LNCaP clone FGC (cell line): ENCODE results near the gene MTFP1.

ENCODE experiments used
- DNase-seq: peaks from one replicate; pipeline ENCODE4 v3.0.0-alpha.2; 2011; ENCODE audit warnings: low read depth
- H3K4me3 ChIP-seq: 2 replicates; pipeline ENCODE4 v1.5.1; 2011; ENCODE audit warnings: mild to moderate bottlenecking, low read depth, low read length, control low read depth
- TF ChIP-seq, protein P1 (sequence below): IDR thresholded peaks from 2 replicates; pipeline ENCODE4 v1.5.1; 2012; ENCODE audit warnings: mild to moderate bottlenecking; ENCODE audit not compliant: control insufficient read depth, insufficient read depth; ENCODE audit errors: extremely low read depth

The MTFP1 gene

DNA sequence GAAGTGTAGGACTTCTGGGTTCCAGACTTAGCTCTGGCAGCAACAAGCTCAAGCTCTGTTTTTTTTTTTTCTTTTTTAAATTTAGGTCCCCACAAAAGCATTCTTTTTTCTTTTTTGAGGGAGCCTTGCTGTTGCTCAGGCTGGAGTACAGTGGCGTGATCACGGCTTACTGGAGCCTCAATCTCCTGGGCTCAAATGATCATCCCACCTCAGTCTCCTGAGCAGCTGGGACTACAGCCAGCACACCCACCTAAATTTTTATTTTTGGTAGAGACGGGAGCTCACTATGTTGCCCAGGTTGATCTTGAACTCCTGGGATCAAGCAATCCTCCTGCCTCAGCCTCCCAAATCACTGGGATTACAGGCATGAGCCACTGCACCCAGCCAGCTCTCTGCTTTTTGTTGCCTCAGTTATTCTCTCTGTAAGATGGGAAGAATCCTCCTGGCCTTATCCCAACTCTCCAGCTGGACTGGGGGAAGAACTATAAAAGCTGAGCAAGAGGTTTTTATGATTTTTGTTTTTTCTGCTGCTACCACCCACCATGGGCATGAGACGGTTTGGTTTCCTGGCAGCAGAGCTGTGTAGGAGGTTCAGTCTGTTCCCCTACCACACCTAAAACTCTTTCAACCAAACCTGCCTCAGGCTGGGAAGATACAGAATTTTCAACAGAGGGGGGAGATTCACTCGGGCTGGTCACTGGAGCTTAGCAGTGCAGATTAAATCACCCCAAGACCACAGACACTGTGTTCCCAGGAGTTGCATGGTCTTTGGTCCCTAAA is 11.6 kb upstream of the MTFP1 start:
- H3K4me3 ChIP-seq, result no peak overlapping the region
- DNase-seq, result no peak
- TF ChIP-seq, protein P1, sequence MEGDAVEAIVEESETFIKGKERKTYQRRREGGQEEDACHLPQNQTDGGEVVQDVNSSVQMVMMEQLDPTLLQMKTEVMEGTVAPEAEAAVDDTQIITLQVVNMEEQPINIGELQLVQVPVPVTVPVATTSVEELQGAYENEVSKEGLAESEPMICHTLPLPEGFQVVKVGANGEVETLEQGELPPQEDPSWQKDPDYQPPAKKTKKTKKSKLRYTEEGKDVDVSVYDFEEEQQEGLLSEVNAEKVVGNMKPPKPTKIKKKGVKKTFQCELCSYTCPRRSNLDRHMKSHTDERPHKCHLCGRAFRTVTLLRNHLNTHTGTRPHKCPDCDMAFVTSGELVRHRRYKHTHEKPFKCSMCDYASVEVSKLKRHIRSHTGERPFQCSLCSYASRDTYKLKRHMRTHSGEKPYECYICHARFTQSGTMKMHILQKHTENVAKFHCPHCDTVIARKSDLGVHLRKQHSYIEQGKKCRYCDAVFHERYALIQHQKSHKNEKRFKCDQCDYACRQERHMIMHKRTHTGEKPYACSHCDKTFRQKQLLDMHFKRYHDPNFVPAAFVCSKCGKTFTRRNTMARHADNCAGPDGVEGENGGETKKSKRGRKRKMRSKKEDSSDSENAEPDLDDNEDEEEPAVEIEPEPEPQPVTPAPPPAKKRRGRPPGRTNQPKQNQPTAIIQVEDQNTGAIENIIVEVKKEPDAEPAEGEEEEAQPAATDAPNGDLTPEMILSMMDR, result no peak

DNA sequence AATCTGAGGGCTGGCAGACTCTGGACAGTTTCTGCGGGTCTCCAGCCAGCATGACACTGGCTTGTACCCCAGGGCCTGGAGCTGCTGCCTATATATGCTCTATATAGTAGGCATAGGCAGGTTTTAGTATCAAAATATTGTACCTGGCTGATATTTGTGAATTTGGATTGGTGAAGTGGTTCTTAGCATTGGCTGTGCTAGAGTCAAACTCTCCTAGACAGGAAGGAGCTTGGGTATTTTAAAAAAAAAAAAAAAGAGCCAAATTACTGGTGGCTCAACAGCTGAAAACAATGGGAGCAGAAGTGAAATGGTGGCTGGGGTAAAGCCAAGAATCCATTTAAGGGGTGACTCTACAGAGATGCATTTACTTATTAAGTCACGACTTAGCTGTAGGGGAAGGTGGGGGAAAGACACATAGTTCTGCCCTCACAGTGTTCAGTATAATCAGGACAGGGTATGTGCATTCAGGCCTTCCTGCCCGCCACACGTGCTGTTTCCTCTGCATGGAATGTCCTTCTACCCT is 11.0 kb upstream of the MTFP1 start:
- no peak overlapping the region for H3K4me3 ChIP-seq
- TF ChIP-seq, protein P1, result no peak
- DNase-seq, result no peak

DNA sequence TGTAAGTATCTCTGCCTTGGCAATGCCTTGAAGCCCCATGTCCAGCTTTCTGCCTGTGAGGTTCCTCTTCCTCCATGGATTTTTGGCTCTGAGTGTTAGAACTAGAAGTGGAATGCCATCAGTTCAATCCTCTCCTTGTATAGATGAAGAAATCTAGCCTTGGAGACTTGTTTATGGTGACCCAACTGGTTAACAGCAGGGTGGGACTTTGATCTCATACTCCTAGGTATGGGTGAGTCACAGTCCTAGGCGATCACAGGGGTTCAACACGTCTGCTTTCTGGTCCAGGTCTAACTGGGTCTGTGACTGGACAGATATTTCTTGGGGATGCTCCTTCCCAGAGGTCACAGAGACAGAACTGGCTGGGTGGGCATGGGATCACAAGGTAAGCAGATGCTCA is 9.2 kb upstream of the MTFP1 start:
- no peak for DNase-seq
- H3K4me3 ChIP-seq, result peak overlapping the region; percentile 6; the same call in 1 of the 2 replicates
- TF ChIP-seq, protein P1, result no peak

DNA sequence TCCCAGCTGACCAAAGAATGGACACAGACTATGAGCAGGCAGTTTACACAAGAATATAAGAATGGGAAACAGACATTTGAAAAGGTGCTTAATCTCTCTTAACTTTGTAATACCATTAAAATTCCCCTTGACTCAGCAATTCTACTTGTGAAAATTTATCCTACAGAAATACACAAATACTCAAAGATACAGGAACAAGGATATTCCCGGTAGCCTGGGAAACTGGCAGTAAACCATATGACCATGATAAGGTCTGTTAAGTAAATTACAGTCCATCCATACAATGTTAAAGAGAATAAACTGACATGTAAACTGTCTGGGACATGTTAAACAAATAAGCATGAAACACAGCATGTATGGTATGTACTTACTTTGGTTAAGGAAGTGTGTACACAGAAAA is 8.7 kb upstream of the MTFP1 start:
- TF ChIP-seq, protein P1, result no peak
- peak; percentile 94 for DNase-seq
- peak overlapping the region; percentile 6; the same call in 1 of the 2 replicates for H3K4me3 ChIP-seq

DNA sequence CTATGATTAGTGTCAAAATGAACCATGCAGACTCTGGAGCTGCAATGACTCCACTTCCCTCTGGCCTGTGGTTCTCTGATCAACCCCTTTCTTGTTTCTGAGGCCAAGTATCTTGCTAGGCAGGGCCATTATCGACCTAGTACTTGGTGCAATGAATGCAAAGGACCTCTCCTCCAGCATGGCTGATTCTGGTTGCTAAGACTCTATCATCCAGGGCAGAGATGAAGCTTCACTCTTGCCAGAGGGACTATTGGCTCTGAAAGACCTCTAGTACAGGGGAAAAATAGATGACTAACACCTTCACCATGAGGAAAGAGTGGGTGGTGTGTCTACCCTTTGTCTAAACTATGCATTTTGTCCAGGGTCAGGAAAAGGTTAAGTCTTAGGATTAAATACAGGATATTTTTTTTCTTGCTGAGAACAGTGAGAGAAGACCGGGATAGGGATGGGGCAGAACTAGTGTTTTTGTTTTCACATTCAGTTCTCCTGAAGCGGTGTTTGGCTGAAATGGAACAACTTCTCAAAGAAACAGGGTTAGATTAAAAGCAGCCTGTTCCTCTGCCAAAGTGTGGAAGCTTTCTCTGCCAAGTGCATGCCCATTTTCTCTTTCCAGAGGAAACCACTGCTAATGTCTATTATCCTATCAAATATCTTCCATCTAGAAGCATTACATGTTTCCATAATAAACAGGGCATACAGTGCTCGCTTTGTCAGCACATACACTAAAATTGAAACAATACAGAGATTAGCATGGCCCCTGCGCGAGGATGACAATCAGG is 5.0 kb upstream of the MTFP1 start:
- no peak overlapping the region for H3K4me3 ChIP-seq
- DNase-seq, result no peak
- TF ChIP-seq, protein P1, result no peak

DNA sequence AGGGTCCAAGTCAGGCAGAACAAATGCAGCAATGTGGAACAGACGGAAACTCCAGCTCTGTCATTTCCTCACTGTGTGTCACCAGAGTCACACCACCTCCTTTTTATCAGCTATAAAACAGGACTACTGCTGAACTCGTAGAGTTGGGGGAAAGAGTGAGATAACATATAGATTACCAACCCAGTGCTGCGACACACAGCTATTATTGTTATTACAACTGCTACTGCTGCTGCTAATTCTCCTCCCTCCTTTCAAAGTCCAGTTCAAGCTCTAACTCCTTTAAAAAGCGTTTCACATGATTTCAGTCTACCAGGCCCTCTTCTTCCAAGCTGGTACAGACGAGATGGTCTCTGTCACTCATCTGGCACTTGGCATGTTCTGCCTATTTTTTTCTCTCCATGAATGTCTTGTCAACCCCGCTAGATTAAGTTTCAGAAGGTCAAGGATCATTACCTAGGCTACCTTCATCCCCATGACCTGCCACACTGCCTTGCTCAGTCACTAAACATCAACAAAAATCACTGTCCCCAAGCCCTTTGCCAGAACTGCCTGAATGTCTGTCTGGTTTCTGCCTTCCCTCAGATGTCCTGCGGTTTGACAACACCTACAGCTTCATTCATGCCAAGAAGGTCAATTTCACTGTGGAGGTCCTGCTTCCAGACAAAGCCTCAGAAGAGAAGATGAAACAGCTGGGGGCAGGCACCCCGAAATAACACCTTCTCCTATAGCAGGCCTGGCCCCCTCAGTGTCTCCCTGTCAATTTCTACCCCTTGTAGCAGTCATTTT is 3.7 kb upstream of the MTFP1 start:
- H3K4me3 ChIP-seq, result peak overlapping the region; percentile 66
- TF ChIP-seq, protein P1, result no peak
- DNase-seq, result no peak
